ENCODE data around the gene LRFN4. TPM values are rescaled to one million over a fixed set of nuclear protein-coding genes. Genes with fewer than 3 reads are reported as not detected.

Gene LRFN4
- total RNA-seq, 2 experiments from 2014 or later, result 24.6 to 29.8 TPM

DNA sequence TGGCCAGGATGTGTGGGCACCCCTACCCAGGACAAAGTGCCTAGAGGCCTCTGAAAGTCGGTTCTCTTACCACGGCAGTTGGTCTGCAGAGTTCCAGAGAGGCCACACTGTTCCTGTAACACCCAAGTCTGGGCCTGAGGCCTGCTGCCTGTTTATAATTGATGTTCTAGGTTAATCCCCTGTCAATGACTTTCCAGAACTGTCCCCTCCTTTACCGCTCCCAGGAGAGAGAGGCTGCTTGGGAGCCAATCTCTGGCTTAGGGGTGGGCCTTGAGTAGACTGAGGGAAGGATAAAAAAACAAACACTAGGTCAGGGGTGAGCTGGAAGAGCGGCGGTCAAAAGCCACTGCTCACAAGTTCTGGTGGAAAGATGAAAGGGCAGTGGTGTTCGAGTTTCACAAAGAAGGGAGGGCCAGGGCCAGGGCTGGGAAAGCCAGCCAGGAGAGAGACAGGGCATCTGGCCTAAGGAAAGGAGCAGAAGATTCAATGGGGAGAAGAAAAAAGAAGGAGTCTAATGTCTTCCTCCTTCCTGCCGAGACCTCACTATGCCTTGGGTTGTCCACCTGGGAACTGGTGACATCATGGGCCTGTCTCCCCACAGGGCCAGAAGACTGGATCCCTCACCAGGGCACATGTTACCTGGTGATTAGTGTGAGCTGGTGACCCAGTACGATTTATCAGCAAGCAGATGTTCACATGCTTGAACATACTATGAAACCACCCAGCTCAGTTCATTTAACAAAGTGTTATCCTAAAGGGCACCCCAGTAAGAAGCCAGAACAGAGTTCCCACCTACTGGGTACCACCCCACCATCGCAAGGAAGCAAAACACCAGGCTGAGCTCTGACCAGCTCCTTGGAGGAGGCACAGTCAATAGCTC lies 51.1 kb downstream of the LRFN4 start:
- no peak for DNase-seq
- ChIA-PET CTCF (no interaction called here), POLR2A (interaction anchor here (1.4 kb wide), 1 partner anchor 14 kb away, joined by 4 read pairs; no protein-coding TSS in a partner anchor)
- Mint-ChIP-seq H3K36me3 (no peaks in the 10 kb centered on the region), H3K27me3 (no peaks in the 10 kb centered on the region), H3K4me1 (ENCODE audit: low read depth) (no peaks in the 10 kb centered on the region), H3K9me3 (no peaks in the 10 kb centered on the region), H3K4me3 (no peak overlapping the region), H3K27ac (no peak overlapping the region)
- intact Hi-C loops (cut with micrococcal nuclease), result no loop called here

DNA sequence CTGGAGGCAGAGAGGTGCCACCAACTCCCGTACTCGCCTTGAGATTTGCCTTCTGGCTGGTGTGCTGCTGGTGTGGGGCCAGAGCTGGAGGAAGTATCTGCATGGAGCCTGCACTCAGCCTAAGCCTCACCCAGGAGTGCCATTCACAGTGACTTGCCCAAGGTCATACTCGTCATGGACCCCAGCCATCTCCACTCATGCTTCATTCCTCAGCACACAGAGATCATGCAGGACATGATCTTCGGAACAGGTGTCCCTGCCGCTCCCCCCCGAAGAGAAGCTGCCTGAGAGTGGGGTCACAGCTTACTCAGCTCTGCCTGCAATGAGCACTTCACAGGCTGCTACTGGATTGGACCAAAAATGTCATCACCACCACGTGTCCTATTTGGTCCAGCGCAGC lies 52.3 kb downstream of the LRFN4 start:
- CTCF ChIA-PET, result interaction anchor here (0.6 to 0.7 kb wide), 2 partner anchors 135 to 172 kb away, joined by 3 to 4 read pairs; no protein-coding TSS in a partner anchor
- DNase-seq, result no peak
- intact Hi-C loops (cut with micrococcal nuclease), result no loop called here
- no peak overlapping the region for H3K27ac Mint-ChIP-seq
- H3K4me1 Mint-ChIP-seq (ENCODE audit: low read depth), result no peaks in the 10 kb centered on the region
- POLR2A ChIA-PET, result interaction anchor here (1.4 kb wide), 1 partner anchor 13 kb away, joined by 4 read pairs; no protein-coding TSS in a partner anchor
- H3K27me3 Mint-ChIP-seq, result no peaks in the 10 kb centered on the region
- H3K4me3 Mint-ChIP-seq, result no peak overlapping the region
- H3K36me3 Mint-ChIP-seq, result no peaks in the 10 kb centered on the region
- no peaks in the 10 kb centered on the region for H3K9me3 Mint-ChIP-seq

DNA sequence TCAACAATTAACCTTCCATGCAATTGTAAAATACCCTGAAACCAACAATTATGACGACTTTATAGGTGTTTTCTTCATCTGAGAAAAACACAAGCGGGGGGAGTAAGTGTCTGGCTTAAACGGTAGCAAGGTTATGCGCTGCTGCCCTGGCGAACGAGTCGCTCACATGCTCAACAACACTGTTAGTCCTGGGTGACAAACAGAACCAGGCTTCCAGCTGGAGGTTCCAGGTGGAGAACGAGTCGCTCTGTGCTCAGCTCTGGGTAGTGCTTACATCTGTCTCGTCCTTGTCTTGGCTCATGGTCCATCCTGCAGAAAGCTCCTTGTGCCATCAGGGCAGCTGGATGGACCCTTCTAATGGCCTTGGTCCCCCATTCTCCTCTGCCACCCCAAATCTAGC lies 53.2 kb downstream of the LRFN4 start:
- Mint-ChIP-seq H3K4me1 (ENCODE audit: low read depth) (no peaks in the 10 kb centered on the region), H3K9me3 (no peaks in the 10 kb centered on the region), H3K4me3 (no peak overlapping the region), H3K27me3 (no peaks in the 10 kb centered on the region), H3K27ac (no peak overlapping the region), H3K36me3 (no peaks in the 10 kb centered on the region)
- ChIA-PET POLR2A (no interaction called here), CTCF (no interaction called here)
- DNase-seq, result no peak
- intact Hi-C loops (cut with micrococcal nuclease), result no loop called here

Other genes starting within 250 kb of the LRFN4 start
- gene RBM14, start 240.4 kb upstream of the LRFN4 start, total RNA-seq, result 100 to 1,000 TPM; 114 to 121 TPM
- 10 to 100 TPM; 87.0 to 94.0 TPM for gene RBM4, start 218.4 kb upstream of the LRFN4 start, total RNA-seq
- gene RBM4B, start 179.2 kb upstream of the LRFN4 start, total RNA-seq, result 10 to 100 TPM; 10.9 to 11.7 TPM
- 1 to 10 TPM; 1.3 to 1.5 TPM for gene SPTBN2, start 127.8 kb upstream of the LRFN4 start, total RNA-seq
- 10 to 100 TPM; 22.5 to 24.4 TPM for gene RCE1, start 13.6 kb upstream of the LRFN4 start, total RNA-seq
- gene PC, start 101.3 kb downstream of the LRFN4 start, total RNA-seq, result 10 to 100 TPM; 13.1 to 15.3 TPM
- gene C11orf86, start 118.2 kb downstream of the LRFN4 start, total RNA-seq, result not detected
- gene SYT12, start 166.1 kb downstream of the LRFN4 start, total RNA-seq, result not detected
- gene RHOD, start 199.8 kb downstream of the LRFN4 start, total RNA-seq, result under 1 TPM; 0.57 to 0.87 TPM

Measured in activated CD4-positive, alpha-beta memory T cell treated with anti-CD3 and anti-CD28 coated beads for 36 hours (primary cell).